T-helper 17 cell (primary cell): ENCODE results near the gene SPATS2L. TPM values are rescaled to one million over a fixed set of nuclear protein-coding genes. Genes with fewer than 3 reads are reported as not detected.

Experiments
- ATAC-seq: fragments of 150-1000 bp; cut with Tn5 transposase; 2 replicates; pipeline ENCODE4 v1.10.0; 2021; ENCODE audit warnings: mild to moderate bottlenecking, moderate library complexity
- DNase-seq, 3 donors: peaks; one replicate each; pipeline versions ENCODE4 v3.0.0 to v3.0.0-alpha.2; 2020 to 2021
- H3K9me3 ChIP-seq: one replicate; pipeline ENCODE4 v1.7.0; 2013; ENCODE audit warnings: low read length, mild to moderate bottlenecking; ENCODE audit not compliant: control insufficient read depth, poor library complexity, severe bottlenecking
- H3K27ac Mint-ChIP-seq: one replicate; pipeline ENCODE4 v1.8.0; 2022; ENCODE audit warnings: mild to moderate bottlenecking, moderate library complexity, mixed read lengths
- H3K27me3 Mint-ChIP-seq: one replicate; pipeline ENCODE4 v1.8.0; 2022; ENCODE audit warnings: mixed read lengths
- H3K36me3 Mint-ChIP-seq: one replicate; pipeline ENCODE4 v1.8.0; 2022; ENCODE audit warnings: low read depth, mixed read lengths
- H3K4me1 Mint-ChIP-seq: one replicate; pipeline ENCODE4 v1.8.0; 2022; ENCODE audit warnings: mild to moderate bottlenecking, mixed read lengths
- H3K4me3 Mint-ChIP-seq: one replicate; pipeline ENCODE4 v1.8.0; 2022; ENCODE audit warnings: mild to moderate bottlenecking, moderate library complexity, mixed read lengths
- total RNA-seq, 4 donors: library from RNA in 2 of 4; stranded (reverse) in 2 of 4; gene quantifications; one replicate each; pipeline ENCODE4 v1.2.3 and lab custom pipeline; 2022 to 2026

SPATS2L gene, protein sequence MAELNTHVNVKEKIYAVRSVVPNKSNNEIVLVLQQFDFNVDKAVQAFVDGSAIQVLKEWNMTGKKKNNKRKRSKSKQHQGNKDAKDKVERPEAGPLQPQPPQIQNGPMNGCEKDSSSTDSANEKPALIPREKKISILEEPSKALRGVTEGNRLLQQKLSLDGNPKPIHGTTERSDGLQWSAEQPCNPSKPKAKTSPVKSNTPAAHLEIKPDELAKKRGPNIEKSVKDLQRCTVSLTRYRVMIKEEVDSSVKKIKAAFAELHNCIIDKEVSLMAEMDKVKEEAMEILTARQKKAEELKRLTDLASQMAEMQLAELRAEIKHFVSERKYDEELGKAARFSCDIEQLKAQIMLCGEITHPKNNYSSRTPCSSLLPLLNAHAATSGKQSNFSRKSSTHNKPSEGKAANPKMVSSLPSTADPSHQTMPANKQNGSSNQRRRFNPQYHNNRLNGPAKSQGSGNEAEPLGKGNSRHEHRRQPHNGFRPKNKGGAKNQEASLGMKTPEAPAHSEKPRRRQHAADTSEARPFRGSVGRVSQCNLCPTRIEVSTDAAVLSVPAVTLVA
- 1 to 10 TPM; 3.1 to 7.0 TPM for total RNA-seq
- total RNA-seq (lab: John Stamatoyannopoulos, UW): 20.1 to 24.5 reads per million in 2 donors

DNA sequence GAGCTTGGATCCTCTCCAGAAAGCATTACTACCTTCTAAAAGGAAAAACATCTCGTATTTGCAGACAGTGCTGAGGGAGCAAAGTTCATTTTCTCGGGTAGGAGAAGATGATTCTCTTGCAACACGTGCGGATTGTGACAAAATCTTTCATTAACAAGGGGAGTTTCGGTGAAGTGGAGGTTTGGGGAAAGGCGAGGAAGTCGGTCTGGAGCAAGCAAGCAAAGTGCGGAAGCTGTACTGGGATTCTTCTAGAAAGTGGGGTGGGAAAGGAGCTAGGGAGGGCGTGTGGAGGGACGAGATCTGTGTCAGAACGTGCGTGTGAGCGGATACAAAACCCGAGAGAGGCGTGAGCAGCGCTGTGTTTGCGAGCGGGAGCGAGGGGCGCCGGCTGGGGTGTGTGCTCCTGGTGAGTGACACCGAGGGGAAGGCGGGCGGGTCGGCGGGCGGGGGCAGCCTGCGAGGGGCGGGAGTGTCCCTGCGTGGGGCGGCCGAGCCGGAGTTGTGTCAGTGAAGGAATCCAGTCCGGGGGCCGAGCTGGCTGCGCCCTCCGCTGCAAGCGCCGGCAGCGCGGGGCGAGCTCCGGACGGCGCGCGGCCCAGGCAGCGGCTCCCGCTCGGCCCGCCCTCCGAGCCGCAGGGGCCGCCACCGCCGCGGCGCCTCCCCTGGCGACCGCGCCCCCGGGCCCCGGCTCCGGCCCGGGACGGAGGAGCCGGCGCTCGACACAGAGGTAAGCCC, at the start of gene SPATS2L:
SPATS2L (plus strand) TSS at position 498 of the 735 bp plus-strand sequence. CDS start 82,552 bp downstream, outside the sequence.
- no peaks in the 10 kb centered on the region for H3K9me3 ChIP-seq
- peaks cover 3% of the 10 kb centered on the region for H3K36me3 Mint-ChIP-seq

DNA sequence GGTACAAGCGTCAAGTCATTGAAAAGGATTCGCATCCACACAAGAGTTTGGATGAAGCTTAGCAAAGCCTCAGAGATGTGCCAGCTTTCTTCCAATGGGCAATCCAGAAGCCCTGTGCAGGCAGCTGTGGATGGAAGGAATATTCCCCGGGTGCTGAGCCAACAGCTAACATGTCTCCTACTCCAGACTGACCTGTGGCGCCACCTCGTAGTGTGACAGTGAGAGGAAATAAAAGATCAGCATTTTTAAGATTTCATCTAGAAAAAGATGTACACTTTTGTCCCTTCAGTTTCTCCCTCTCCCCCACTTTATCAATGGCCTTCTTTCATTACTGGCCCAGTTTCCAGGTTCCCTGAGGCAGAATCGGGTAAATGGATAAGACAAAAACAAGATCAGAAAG, 48.9 kb upstream of the SPATS2L start:
- Mint-ChIP-seq H3K27ac (no peak overlapping the region), H3K4me3 (no peak overlapping the region), H3K4me1 (peaks cover 2% of the 10 kb centered on the region), H3K36me3 (no peaks in the 10 kb centered on the region), H3K27me3 (peaks cover 31% of the 10 kb centered on the region)
- H3K9me3 ChIP-seq: no peaks in the 10 kb centered on the region
- no peak for ATAC-seq
- DNase-seq: no peak

More for the DNA sequence above, at the start of gene SPATS2L:
- ATAC-seq: peak; percentile 70
- peaks cover 10% of the 10 kb centered on the region for H3K4me1 Mint-ChIP-seq
- DNase-seq: peak; percentile 7 to 29 (median 23)
- H3K27me3 Mint-ChIP-seq: peaks cover 6% of the 10 kb centered on the region
- H3K4me3 Mint-ChIP-seq: peak within 1 kb of the TSS; percentile 98
- peak within 1 kb of the TSS; percentile 91 for H3K27ac Mint-ChIP-seq

DNA sequence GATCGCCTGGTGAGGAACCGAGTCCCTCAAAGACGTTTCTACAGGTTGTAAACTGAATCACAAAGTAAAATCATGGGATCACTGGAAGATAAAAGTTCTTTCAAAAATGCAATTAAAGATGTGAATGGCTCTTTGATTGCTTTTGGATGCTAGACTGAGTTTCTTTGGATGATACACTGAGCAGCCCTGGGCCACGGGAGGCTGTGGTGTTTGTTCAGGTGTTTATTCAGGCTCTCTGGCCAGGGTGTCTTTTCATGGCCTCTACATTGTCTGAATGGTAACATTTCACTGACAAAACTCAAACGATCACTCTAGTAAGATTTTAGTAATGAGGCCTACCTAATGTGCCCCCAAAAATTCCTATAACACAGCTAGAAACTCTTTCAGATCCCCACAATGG, 48.4 kb upstream of the SPATS2L start:
- Mint-ChIP-seq H3K27ac (no peak overlapping the region), H3K4me1 (peaks cover 2% of the 10 kb centered on the region), H3K36me3 (no peaks in the 10 kb centered on the region), H3K4me3 (no peak overlapping the region), H3K27me3 (peaks cover 26% of the 10 kb centered on the region)
- ATAC-seq (no peak), DNase-seq (no peak)
- H3K9me3 ChIP-seq: no peaks in the 10 kb centered on the region

DNA sequence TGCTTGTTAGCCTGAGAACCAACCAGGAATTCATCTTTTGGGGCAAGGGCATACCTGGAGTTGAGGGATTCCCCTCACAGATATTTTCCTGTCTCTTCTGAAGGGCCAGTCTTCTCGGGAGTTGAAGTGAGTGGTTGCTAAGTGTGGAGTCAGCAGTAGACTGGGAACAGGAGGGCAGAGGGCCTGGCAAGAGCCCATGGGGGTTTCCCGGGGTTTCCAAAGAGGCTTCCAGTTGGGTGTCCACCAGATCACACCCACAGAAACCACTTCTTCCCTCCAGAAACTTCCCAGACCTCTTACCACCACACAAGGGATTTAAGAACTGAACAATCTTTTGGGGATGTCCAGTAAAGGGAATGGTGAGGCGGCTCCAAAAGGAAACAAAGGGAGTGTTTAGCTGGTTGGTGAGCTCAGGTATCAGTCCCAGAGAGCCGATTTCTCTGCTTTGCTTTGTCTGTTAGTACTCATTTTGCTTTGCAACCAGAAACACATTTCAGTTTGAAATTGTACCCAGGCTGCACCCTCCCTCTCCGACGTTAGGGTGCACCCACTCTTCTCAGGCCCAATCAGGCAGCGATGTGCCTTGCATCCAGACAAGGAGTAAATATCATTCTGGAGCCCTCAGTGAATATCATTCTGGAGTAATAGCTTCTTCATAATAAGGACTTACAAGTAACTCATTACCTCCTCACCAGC, 47.5 kb upstream of the SPATS2L start:
- peaks cover 26% of the 10 kb centered on the region for H3K27me3 Mint-ChIP-seq
- no peak overlapping the region for H3K27ac Mint-ChIP-seq
- no peak overlapping the region for H3K4me3 Mint-ChIP-seq
- H3K4me1 Mint-ChIP-seq: peaks cover 2% of the 10 kb centered on the region
- H3K9me3 ChIP-seq: no peaks in the 10 kb centered on the region
- H3K36me3 Mint-ChIP-seq: no peaks in the 10 kb centered on the region
- DNase-seq (no peak), ATAC-seq (no peak)

DNA sequence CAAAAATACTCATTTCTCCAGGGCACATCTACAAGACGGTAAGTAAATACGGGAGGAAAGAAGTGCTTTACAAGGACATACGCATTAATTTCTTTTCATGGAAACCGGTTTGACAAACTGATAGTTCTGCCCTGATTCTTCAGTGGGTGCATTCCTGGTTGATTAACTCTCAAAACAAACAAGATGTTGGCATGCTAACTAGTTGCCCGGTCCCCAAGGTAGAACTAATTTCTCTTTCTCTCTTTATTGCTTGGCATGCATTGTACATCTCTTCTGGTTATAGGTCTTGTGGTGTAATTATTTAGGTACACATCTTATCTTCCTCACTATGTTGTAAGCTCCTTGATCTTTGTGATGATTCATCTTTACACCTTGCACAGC, 46.9 kb upstream of the SPATS2L start:
- peaks cover 2% of the 10 kb centered on the region for H3K4me1 Mint-ChIP-seq
- no peaks in the 10 kb centered on the region for H3K9me3 ChIP-seq
- H3K4me3 Mint-ChIP-seq: no peak overlapping the region
- no peaks in the 10 kb centered on the region for H3K36me3 Mint-ChIP-seq
- H3K27ac Mint-ChIP-seq: no peak overlapping the region
- ATAC-seq: no peak
- peaks cover 26% of the 10 kb centered on the region for H3K27me3 Mint-ChIP-seq
- DNase-seq: no peak

DNA sequence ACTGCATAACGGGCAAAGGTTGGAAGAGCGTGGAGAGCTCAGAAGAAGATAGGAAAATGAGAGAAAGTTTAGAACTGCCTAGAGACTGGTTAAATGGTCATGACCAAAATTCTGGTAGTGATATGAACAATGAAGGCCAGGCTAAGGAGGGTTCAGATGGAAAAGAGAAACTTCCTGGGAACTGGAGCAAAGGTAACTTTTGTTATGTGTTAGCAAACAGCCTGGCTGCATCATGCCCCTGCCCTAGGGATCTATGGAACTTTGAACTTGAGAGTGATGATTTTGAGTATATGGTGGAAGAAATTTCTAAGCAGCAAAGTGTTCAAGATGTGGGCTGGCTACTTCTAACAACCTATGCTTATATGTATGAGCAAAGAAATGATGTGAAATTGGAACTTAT, 44.4 kb upstream of the SPATS2L start:
- Mint-ChIP-seq H3K36me3 (peaks cover 2% of the 10 kb centered on the region), H3K4me1 (peaks cover 2% of the 10 kb centered on the region), H3K27ac (no peak overlapping the region), H3K27me3 (peaks cover 20% of the 10 kb centered on the region), H3K4me3 (no peak overlapping the region)
- H3K9me3 ChIP-seq: no peaks in the 10 kb centered on the region
- ATAC-seq (no peak), DNase-seq (no peak)

DNA sequence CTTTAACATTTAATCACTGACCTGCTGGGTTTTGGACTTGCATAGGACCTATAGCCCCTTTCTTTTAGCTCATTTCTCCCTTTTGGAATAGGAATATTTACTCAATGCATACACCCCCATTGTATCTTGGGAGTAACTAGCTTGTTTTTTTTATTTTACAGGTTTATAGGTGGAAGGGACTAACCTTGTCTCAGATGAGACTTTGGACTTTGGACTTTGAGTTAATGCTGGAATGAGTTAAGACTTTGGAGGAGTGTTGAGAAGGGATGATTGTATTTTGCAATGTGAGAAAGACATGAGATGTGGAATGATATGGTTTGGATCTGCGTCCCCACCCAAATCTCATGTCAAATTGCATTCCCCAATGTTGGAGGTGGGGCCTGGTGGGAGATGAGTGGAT, 43.2 kb upstream of the SPATS2L start:
- no peak overlapping the region for H3K4me3 Mint-ChIP-seq
- ATAC-seq (no peak), DNase-seq (no peak)
- peaks cover 13% of the 10 kb centered on the region for H3K27me3 Mint-ChIP-seq
- H3K4me1 Mint-ChIP-seq: no peaks in the 10 kb centered on the region
- peaks cover 2% of the 10 kb centered on the region for H3K36me3 Mint-ChIP-seq
- no peaks in the 10 kb centered on the region for H3K9me3 ChIP-seq
- no peak overlapping the region for H3K27ac Mint-ChIP-seq

DNA sequence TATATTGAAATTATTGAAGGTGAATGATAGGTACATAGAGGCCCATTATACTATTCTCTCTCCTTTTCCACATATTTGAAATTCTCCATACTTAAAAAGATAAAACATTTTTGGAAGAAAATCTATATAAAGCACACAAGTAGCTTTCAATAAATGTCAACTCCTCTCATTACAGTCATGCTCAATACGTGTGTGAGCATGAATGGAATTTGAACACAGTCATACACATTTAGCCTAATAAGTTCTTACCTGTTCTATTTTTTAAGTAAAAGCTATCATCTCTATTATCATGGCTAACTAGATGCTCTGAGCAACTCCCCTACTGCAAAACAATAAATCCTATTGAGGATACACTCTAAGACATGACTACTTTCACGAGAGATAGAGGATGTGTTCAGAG, 41.9 kb upstream of the SPATS2L start:
- H3K27me3 Mint-ChIP-seq: peaks cover 15% of the 10 kb centered on the region
- DNase-seq: no peak
- peaks cover 2% of the 10 kb centered on the region for H3K36me3 Mint-ChIP-seq
- H3K4me1 Mint-ChIP-seq: no peaks in the 10 kb centered on the region
- H3K9me3 ChIP-seq: no peaks in the 10 kb centered on the region
- ATAC-seq: no peak
- H3K27ac Mint-ChIP-seq: no peak overlapping the region
- H3K4me3 Mint-ChIP-seq: no peak overlapping the region

DNA sequence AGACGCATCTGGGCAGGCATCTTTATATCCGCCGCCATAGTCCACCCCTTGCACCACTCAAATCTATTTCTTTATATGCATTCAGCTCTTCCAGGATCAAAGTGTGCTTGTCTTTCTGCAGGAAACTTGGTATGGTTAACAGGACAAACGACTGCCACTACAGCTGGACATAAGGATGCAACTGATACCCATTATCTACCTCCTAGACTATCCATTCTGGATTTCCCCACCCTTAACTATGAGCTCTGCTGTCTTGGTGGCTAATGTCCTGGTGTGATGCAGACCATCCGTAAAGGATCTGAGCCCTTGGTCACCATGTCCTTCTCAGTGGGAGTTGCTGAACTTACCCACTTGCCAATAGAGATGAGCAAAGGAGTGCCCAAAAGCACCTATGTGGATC, 40.1 kb upstream of the SPATS2L start:
- DNase-seq (no peak), ATAC-seq (no peak)
- Mint-ChIP-seq H3K4me1 (no peaks in the 10 kb centered on the region), H3K4me3 (no peak overlapping the region), H3K27me3 (peaks cover 10% of the 10 kb centered on the region), H3K36me3 (peaks cover 2% of the 10 kb centered on the region), H3K27ac (no peak overlapping the region)
- no peaks in the 10 kb centered on the region for H3K9me3 ChIP-seq

DNA sequence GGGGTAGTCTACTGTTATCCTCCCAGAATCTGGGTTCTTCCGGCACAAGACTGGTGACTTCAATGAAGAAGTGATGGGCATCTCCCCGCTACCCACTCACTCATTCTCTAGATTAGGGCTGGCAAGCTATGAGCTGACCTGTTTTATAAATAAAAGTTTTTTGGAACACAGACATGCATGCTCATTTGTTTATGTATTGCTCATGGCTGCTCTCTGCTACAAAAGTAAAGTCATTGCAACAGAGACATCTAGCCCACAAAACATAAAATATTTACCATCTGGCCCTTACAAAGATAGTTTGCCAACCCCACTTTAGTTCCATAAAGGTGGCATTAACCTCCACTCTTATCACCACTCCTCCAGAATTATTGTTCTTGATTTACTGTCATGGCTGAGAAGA, 39.1 kb upstream of the SPATS2L start:
- Mint-ChIP-seq H3K4me3 (no peak overlapping the region), H3K4me1 (no peaks in the 10 kb centered on the region), H3K27ac (no peak overlapping the region), H3K36me3 (peaks cover 2% of the 10 kb centered on the region), H3K27me3 (peaks cover 5% of the 10 kb centered on the region)
- ATAC-seq: no peak
- no peaks in the 10 kb centered on the region for H3K9me3 ChIP-seq
- DNase-seq: no peak

DNA sequence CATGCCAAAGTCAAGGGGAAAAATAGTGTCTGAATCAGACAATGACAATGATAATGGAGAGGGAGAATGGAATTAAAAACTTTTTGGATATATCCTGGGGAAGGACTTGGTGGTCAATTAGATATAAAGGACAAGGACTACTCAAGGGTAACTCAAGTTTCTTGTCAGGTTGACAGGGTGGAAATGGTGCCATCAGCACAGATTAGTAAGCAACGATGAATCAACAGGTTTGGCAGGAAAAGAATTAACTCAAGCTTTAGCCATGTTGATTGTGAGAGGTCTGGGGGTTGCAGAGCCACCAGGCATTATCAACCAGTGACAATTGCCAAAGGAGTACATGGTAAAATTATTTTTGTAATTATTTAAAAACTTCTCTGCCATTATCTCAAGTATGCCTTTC, 35.8 kb upstream of the SPATS2L start:
- no peaks in the 10 kb centered on the region for H3K9me3 ChIP-seq
- DNase-seq: no peak
- Mint-ChIP-seq H3K36me3 (peaks cover 1% of the 10 kb centered on the region), H3K27ac (no peak overlapping the region), H3K27me3 (peaks cover 5% of the 10 kb centered on the region), H3K4me1 (no peaks in the 10 kb centered on the region), H3K4me3 (no peak overlapping the region)
- no peak for ATAC-seq

DNA sequence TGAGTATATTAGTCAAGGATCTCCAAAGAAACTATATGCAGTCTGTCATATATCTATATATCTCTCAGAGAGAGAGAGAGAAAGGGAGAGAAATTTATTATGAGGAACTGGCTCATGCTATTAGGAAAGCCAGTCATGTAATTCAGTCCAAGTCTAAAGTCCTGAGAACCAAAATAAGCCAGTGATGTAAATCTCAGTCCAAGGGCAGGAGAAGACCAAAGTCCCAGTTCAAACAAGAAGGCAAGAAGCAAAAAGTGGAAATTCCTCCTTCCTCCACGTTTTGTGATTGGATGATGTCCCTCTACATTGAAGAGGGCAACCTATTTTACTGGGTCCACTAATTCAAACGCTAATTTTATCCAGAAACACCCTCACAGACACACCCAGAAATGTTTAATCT, 34.2 kb upstream of the SPATS2L start:
- peaks cover 14% of the 10 kb centered on the region for H3K27me3 Mint-ChIP-seq

More for the DNA sequence above, 34.2 kb upstream of the SPATS2L start:
- H3K36me3 Mint-ChIP-seq: no peaks in the 10 kb centered on the region
- ATAC-seq: no peak
- no peaks in the 10 kb centered on the region for H3K4me1 Mint-ChIP-seq
- no peak for DNase-seq
- no peak overlapping the region for H3K27ac Mint-ChIP-seq
- H3K4me3 Mint-ChIP-seq: no peak overlapping the region
- H3K9me3 ChIP-seq: no peaks in the 10 kb centered on the region
